ENCODE results near the gene GRID1.

- TF ChIP-seq EZH2 (IDR thresholded peaks at IDR 0.05) (no peak), CTCF (IDR thresholded peaks at IDR 0.05 in 2 of 3, conservative IDR thresholded peaks at IDR 0.05 in 1 of 3; ENCODE audit: borderline replicate concordance in 1 of 3, insufficient read depth in 1 of 3, low read depth in 2 of 3, low read length in 2 of 3) (no peak), CEBPB (IDR thresholded peaks at IDR 0.05; ENCODE audit: low read depth) (no peak), POLR2A (IDR thresholded peaks at IDR 0.05; ENCODE audit: borderline replicate concordance, extremely low read depth, insufficient read depth, insufficient read length) (no peak), ZNF274 (IDR thresholded peaks at IDR 0.05; ENCODE audit: low read depth, low read length) (no peak), ATF3 (IDR thresholded peaks at IDR 0.05) (no peak), POLR2AphosphoS5 (IDR thresholded peaks at IDR 0.05; ENCODE audit: low read depth, low read length) (no peak)
Measured at GRCh38 chr10:86232644-86233043, 134.0 kb downstream of the GRID1 start.

Data from HCT116 (cell line).